ENCODE results near the gene ELL.

DNA sequence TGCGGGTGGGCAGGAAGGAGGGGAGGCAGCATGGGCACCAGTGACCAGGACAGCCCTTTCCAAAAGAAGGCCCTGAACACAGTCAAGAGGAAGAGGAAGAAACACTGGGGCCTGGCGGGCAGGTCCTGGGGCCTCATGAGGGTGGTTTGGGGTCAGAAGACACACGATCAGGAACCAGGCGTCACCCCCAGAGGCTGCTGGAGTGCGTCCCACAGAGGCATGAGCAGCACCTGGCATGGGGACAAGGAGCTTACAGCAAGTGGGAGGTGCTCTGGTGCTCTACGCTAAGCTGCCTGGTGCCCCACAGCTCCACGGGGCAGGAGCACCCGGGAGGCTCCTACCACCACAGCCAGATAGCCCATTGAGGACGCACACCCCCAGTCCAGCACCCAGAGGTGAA, 20.0 kb downstream of the ELL start:
- TF ChIP-seq, protein P1, sequence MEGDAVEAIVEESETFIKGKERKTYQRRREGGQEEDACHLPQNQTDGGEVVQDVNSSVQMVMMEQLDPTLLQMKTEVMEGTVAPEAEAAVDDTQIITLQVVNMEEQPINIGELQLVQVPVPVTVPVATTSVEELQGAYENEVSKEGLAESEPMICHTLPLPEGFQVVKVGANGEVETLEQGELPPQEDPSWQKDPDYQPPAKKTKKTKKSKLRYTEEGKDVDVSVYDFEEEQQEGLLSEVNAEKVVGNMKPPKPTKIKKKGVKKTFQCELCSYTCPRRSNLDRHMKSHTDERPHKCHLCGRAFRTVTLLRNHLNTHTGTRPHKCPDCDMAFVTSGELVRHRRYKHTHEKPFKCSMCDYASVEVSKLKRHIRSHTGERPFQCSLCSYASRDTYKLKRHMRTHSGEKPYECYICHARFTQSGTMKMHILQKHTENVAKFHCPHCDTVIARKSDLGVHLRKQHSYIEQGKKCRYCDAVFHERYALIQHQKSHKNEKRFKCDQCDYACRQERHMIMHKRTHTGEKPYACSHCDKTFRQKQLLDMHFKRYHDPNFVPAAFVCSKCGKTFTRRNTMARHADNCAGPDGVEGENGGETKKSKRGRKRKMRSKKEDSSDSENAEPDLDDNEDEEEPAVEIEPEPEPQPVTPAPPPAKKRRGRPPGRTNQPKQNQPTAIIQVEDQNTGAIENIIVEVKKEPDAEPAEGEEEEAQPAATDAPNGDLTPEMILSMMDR (IDR thresholded peaks at IDR 0.05; ENCODE audit: low read depth, low read length) = no peak
- no peak for TF ChIP-seq EZH2phosphoT487 (IDR thresholded peaks at IDR 0.05; ENCODE audit: low read depth)
